ENCODE results near the gene PTPRN2. TPM values are rescaled to one million over a fixed set of nuclear protein-coding genes. Genes with fewer than 3 reads are reported as not detected.

The PTPRN2 gene
- polyA plus RNA-seq, 1 of the 3 experiments (the other 2 are of a cell fraction): 4.0 TPM

DNA sequence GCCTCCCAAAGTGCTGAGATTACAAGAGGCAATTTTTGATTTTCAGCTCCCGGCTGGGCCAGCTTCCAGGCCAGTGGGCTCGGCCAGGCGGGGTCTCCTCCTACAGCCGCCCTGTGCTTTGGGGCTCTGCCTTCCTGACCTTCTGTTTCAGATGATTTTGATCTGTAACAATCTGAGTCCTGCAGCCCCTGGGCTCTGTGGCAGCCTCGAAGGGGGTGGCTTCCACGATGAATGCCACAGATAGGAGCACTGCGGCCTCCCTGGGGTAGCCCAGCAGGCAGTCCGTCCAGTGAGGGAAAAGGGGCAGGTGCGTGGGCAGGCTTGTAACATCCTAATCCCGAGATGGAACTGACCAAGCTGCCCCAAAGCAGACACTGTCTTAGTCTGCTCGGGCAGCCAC lies 1073.3 kb downstream of the PTPRN2 start:
- no peak overlapping the region for H3K4me2 ChIP-seq
- H3K9me3 ChIP-seq: no peaks in the 10 kb centered on the region
- ChIA-PET CTCF (interaction anchor here (1.1 kb wide), 1 partner anchor 16 kb away, joined by 3 read pairs; no protein-coding TSS in a partner anchor), POLR2A (no interaction called here)
- no peak overlapping the region for H3K4me3 ChIP-seq (ENCODE audit: low read depth in 2 of 2, low read length in 1 of 2)
- no peaks in the 10 kb centered on the region for H3K9me2 ChIP-seq
- TF ChIP-seq SIN3A (IDR thresholded peaks at IDR 0.05; ENCODE audit: borderline replicate concordance, low read depth, low read length) (no peak), POLR2AphosphoS5 (IDR thresholded peaks at IDR 0.05; ENCODE audit: low read depth, low read length) (no peak), CHD2 (IDR thresholded peaks at IDR 0.05; ENCODE audit: low read length, partially characterized antibody) (no peak), RFX5 (IDR thresholded peaks at IDR 0.05; ENCODE audit: low read length) (no peak), TAF1 (IDR thresholded peaks at IDR 0.05; ENCODE audit: borderline replicate concordance, low read depth, low read length) (no peak), FOXJ3 (CRISPR knock-in tag; IDR thresholded peaks at IDR 0.05) (no peak), GATA2 (CRISPR knock-in tag; IDR thresholded peaks at IDR 0.05) (no peak), RAD21 (IDR thresholded peaks at IDR 0.05; ENCODE audit: low read length) (no peak), SMC3 (IDR thresholded peaks at IDR 0.05; ENCODE audit: low read depth, low read length) (no peak)
- TF ChIP-seq, protein P1, sequence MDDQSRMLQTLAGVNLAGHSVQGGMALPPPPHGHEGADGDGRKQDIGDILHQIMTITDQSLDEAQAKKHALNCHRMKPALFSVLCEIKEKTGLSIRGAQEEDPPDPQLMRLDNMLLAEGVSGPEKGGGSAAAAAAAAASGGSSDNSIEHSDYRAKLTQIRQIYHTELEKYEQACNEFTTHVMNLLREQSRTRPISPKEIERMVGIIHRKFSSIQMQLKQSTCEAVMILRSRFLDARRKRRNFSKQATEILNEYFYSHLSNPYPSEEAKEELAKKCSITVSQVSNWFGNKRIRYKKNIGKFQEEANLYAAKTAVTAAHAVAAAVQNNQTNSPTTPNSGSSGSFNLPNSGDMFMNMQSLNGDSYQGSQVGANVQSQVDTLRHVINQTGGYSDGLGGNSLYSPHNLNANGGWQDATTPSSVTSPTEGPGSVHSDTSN (IDR thresholded peaks at IDR 0.05): no peak
- TF ChIP-seq, protein P2, sequence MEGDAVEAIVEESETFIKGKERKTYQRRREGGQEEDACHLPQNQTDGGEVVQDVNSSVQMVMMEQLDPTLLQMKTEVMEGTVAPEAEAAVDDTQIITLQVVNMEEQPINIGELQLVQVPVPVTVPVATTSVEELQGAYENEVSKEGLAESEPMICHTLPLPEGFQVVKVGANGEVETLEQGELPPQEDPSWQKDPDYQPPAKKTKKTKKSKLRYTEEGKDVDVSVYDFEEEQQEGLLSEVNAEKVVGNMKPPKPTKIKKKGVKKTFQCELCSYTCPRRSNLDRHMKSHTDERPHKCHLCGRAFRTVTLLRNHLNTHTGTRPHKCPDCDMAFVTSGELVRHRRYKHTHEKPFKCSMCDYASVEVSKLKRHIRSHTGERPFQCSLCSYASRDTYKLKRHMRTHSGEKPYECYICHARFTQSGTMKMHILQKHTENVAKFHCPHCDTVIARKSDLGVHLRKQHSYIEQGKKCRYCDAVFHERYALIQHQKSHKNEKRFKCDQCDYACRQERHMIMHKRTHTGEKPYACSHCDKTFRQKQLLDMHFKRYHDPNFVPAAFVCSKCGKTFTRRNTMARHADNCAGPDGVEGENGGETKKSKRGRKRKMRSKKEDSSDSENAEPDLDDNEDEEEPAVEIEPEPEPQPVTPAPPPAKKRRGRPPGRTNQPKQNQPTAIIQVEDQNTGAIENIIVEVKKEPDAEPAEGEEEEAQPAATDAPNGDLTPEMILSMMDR (IDR thresholded peaks at IDR 0.05): no peak
- TF ChIP-seq, protein P3, sequence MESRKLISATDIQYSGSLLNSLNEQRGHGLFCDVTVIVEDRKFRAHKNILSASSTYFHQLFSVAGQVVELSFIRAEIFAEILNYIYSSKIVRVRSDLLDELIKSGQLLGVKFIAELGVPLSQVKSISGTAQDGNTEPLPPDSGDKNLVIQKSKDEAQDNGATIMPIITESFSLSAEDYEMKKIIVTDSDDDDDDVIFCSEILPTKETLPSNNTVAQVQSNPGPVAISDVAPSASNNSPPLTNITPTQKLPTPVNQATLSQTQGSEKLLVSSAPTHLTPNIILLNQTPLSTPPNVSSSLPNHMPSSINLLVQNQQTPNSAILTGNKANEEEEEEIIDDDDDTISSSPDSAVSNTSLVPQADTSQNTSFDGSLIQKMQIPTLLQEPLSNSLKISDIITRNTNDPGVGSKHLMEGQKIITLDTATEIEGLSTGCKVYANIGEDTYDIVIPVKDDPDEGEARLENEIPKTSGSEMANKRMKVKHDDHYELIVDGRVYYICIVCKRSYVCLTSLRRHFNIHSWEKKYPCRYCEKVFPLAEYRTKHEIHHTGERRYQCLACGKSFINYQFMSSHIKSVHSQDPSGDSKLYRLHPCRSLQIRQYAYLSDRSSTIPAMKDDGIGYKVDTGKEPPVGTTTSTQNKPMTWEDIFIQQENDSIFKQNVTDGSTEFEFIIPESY (IDR thresholded peaks at IDR 0.05; ENCODE audit: borderline replicate concordance, low read depth): no peak
- TF ChIP-seq, protein P4, sequence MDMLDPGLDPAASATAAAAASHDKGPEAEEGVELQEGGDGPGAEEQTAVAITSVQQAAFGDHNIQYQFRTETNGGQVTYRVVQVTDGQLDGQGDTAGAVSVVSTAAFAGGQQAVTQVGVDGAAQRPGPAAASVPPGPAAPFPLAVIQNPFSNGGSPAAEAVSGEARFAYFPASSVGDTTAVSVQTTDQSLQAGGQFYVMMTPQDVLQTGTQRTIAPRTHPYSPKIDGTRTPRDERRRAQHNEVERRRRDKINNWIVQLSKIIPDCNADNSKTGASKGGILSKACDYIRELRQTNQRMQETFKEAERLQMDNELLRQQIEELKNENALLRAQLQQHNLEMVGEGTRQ (IDR thresholded peaks at IDR 0.05; ENCODE audit: borderline replicate concordance, low read depth, low read length): no peak
- H3F3A ChIP-seq (replicated peaks; ENCODE audit: insufficient read depth): no peaks in the 10 kb centered on the region
- H2AFZ ChIP-seq (ENCODE audit: low read depth): no peak overlapping the region
- no peaks in the 10 kb centered on the region for H4K20me1 ChIP-seq (ENCODE audit: insufficient read depth)
- H3K27me3 ChIP-seq (ENCODE audit: insufficient read depth): no peaks in the 10 kb centered on the region
- DNase-seq: no peak
- H3K4me1 ChIP-seq (ENCODE audit: control insufficient read depth in 1 of 2, insufficient read depth in 2 of 2, low read depth in 1 of 2, low read length in 1 of 2): peaks cover 0 to 2% of the 10 kb centered on the region in 2 experiments; a peak in 1 of 4 replicates
- H3K79me2 ChIP-seq (ENCODE audit: insufficient read depth): no peaks in the 10 kb centered on the region
- no peak overlapping the region for H3K27ac ChIP-seq (ENCODE audit: low read depth in 2 of 2, low read length in 1 of 2)
- no peak overlapping the region for H3K9ac ChIP-seq
- no peaks in the 10 kb centered on the region for H3K36me3 ChIP-seq (replicated peaks in 1 of 2; ENCODE audit: control insufficient read depth in 1 of 2, insufficient read depth in 2 of 2, low read length in 1 of 2)
- 38% methylated on average over 10 of the region's 11 CpGs for WGBS (ENCODE audit: low lambda C conversion rate)
